HG03025 (cell line): Measurements from ENCODE around the gene PRUNE1.

Source experiments
- ATAC-seq: cut with Tn5 transposase; IDR thresholded peaks from one replicate; pipeline ENCODE4 v1.9.1; 2021; ENCODE audit warnings: mild to moderate bottlenecking, moderate library complexity; ENCODE audit not compliant: unreplicated experiment, low FRiP score

Gene PRUNE1

GRCh38 chr1:150976879-150977694 is 31.2 kb upstream of the PRUNE1 start:
- no peak for ATAC-seq

GRCh38 chr1:150979092-150980056 is 28.9 kb upstream of the PRUNE1 start:
- ATAC-seq = no peak

- no peak for ATAC-seq
Observed at GRCh38 chr1:150981177-150981804, 27.0 kb upstream of the PRUNE1 start.

- ATAC-seq = no peak
Observed at GRCh38 chr1:150981805-150982712, 26.2 kb upstream of the PRUNE1 start, which contains the start of gene ANXA9. TSS of gene ANXA9 (plus strand) at chr1:150982292. CDS start at chr1:150983106, 814 bp downstream.

GRCh38 chr1:150985179-150985825 is 22.9 kb upstream of the PRUNE1 start:
- no peak for ATAC-seq

GRCh38 chr1:150987924-150988323 is 20.3 kb upstream of the PRUNE1 start:
- no peak for ATAC-seq

- no peak for ATAC-seq
Observed at GRCh38 chr1:150992626-150993025, 15.6 kb upstream of the PRUNE1 start.

- ATAC-seq = no peak
Observed at GRCh38 chr1:150994248-150994647, 14.0 kb upstream of the PRUNE1 start.

GRCh38 chr1:150995460-150995859 is 12.8 kb upstream of the PRUNE1 start:
- ATAC-seq = no peak

GRCh38 chr1:150995896-150996295 is 12.4 kb upstream of the PRUNE1 start:
- no peak for ATAC-seq

- no peak for ATAC-seq
Observed at GRCh38 chr1:150997126-150997872, 10.9 kb upstream of the PRUNE1 start.

- no peak for ATAC-seq
Observed at GRCh38 chr1:150997949-150998348, 10.3 kb upstream of the PRUNE1 start.

- ATAC-seq = no peak
Observed at GRCh38 chr1:150999051-150999674, 9.1 kb upstream of the PRUNE1 start.

- ATAC-seq = no peak
Observed at GRCh38 chr1:150999926-151000325, 8.3 kb upstream of the PRUNE1 start.

- ATAC-seq = no peak
Observed at GRCh38 chr1:151000408-151000807, 7.8 kb upstream of the PRUNE1 start.

- no peak for ATAC-seq
Observed at GRCh38 chr1:151001602-151002001, 6.6 kb upstream of the PRUNE1 start.

GRCh38 chr1:151002051-151002450 is 6.2 kb upstream of the PRUNE1 start:
- no peak for ATAC-seq

- no peak for ATAC-seq
Observed at GRCh38 chr1:151002611-151003010, 5.6 kb upstream of the PRUNE1 start.
